ENCODE data around the gene ATRX. TPM values are rescaled to one million over a fixed set of nuclear protein-coding genes. Genes with fewer than 3 reads are reported as not detected.

The ATRX gene
- total and polyA plus RNA-seq, 2 experiments from 2014 or later = 162 to 179 TPM

DNA sequence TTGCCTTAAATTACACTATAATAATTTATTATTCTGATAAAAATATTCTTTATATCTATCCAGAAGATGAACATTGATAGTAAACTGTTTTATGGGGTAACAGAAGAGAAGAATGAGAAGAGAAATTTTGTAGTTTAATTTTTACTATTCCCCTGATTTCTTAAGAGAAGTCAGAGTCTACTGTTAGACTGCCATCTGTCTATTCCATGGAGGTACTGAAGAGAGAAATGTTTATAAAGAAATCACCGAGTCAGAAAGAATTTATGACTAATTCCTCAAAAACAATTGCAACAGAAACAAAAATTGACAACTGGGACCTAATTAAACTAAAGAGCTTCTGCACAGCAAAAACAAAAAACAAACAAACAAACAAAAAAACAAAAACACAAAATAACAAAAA lies 188.9 kb downstream of the ATRX start:
- Histone ChIP-seq H3K27me3 (ENCODE audit: insufficient read depth) (no peaks in the 10 kb centered on the region), H3K36me3 (ENCODE audit: insufficient read depth) (no peaks in the 10 kb centered on the region), H3K27ac (ENCODE audit: low read depth) (no peak overlapping the region), H3K9me2 (ENCODE audit: insufficient read depth) (no peaks in the 10 kb centered on the region), H3K79me2 (replicated peaks; ENCODE audit: insufficient read depth) (no peaks in the 10 kb centered on the region), H3K4me3 (no peak overlapping the region), H3K4me1 (ENCODE audit: insufficient read depth) (no peaks in the 10 kb centered on the region), H3F3A (replicated peaks; ENCODE audit: low read depth) (no peaks in the 10 kb centered on the region), H4K20me1 (replicated peaks; ENCODE audit: insufficient read depth) (no peaks in the 10 kb centered on the region), H2AFZ (no peak overlapping the region), H3K4me2 (no peak overlapping the region)
- peak; percentile 2 for DNase-seq (ENCODE audit: low spot score)
- no peak for ATAC-seq
- H3K4me1 Mint-ChIP-seq = peaks cover 4% of the 10 kb centered on the region; the same call in 1 of the 3 replicates
- peak overlapping the region; percentile 93 for H3K27ac Mint-ChIP-seq
- TF ChIP-seq, protein P1, sequence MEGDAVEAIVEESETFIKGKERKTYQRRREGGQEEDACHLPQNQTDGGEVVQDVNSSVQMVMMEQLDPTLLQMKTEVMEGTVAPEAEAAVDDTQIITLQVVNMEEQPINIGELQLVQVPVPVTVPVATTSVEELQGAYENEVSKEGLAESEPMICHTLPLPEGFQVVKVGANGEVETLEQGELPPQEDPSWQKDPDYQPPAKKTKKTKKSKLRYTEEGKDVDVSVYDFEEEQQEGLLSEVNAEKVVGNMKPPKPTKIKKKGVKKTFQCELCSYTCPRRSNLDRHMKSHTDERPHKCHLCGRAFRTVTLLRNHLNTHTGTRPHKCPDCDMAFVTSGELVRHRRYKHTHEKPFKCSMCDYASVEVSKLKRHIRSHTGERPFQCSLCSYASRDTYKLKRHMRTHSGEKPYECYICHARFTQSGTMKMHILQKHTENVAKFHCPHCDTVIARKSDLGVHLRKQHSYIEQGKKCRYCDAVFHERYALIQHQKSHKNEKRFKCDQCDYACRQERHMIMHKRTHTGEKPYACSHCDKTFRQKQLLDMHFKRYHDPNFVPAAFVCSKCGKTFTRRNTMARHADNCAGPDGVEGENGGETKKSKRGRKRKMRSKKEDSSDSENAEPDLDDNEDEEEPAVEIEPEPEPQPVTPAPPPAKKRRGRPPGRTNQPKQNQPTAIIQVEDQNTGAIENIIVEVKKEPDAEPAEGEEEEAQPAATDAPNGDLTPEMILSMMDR (conservative IDR thresholded peaks at IDR 0.05; ENCODE audit: low read depth in 2 of 2) = peak in 1 of 2 experiments; percentile 33; a peak in 2 of 4 replicates
- TF ChIP-seq, protein P2, sequence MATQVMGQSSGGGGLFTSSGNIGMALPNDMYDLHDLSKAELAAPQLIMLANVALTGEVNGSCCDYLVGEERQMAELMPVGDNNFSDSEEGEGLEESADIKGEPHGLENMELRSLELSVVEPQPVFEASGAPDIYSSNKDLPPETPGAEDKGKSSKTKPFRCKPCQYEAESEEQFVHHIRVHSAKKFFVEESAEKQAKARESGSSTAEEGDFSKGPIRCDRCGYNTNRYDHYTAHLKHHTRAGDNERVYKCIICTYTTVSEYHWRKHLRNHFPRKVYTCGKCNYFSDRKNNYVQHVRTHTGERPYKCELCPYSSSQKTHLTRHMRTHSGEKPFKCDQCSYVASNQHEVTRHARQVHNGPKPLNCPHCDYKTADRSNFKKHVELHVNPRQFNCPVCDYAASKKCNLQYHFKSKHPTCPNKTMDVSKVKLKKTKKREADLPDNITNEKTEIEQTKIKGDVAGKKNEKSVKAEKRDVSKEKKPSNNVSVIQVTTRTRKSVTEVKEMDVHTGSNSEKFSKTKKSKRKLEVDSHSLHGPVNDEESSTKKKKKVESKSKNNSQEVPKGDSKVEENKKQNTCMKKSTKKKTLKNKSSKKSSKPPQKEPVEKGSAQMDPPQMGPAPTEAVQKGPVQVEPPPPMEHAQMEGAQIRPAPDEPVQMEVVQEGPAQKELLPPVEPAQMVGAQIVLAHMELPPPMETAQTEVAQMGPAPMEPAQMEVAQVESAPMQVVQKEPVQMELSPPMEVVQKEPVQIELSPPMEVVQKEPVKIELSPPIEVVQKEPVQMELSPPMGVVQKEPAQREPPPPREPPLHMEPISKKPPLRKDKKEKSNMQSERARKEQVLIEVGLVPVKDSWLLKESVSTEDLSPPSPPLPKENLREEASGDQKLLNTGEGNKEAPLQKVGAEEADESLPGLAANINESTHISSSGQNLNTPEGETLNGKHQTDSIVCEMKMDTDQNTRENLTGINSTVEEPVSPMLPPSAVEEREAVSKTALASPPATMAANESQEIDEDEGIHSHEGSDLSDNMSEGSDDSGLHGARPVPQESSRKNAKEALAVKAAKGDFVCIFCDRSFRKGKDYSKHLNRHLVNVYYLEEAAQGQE (IDR thresholded peaks at IDR 0.05; ENCODE audit: unreplicated experiment) = no peak
- H3K4me3 Mint-ChIP-seq = no peak overlapping the region
- H3K36me3 Mint-ChIP-seq (ENCODE audit: low read depth) = peaks cover 25% of the 10 kb centered on the region
- peaks cover 3% of the 10 kb centered on the region for H3K27me3 Mint-ChIP-seq (ENCODE audit: insufficient read depth, low read depth, poor library complexity)
- H3K9me3 Mint-ChIP-seq = no peaks in the 10 kb centered on the region

DNA sequence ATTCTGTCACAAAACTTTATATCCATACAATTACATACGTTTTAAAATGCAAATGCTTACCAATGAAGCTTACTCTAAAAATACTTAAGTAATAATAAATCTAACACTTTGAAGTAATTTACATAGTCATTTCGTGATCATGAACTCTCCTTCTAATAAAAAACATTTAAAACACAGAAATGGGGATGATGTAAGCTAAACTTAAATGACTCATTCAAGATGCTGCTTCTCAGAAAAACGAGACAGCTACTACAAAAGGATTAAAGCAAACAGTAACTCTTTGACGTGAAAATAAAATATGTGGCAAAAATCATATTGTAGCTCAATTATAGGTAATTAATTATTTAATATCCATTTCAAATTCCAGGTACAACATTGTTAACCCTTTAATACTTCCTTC lies 190.2 kb downstream of the ATRX start:
- no peaks in the 10 kb centered on the region for H3F3A ChIP-seq (replicated peaks; ENCODE audit: low read depth)
- H3K9me3 Mint-ChIP-seq = no peaks in the 10 kb centered on the region
- no peak overlapping the region for H3K27ac Mint-ChIP-seq
- no peak for DNase-seq (ENCODE audit: low spot score)
- ATAC-seq = no peak
- H3K27ac ChIP-seq (ENCODE audit: low read depth) = no peak overlapping the region
- no peak overlapping the region for H3K4me3 ChIP-seq
- H3K4me2 ChIP-seq = no peak overlapping the region
- H3K79me2 ChIP-seq (replicated peaks; ENCODE audit: insufficient read depth) = no peaks in the 10 kb centered on the region
- no peak overlapping the region for H3K4me3 Mint-ChIP-seq
- no peaks in the 10 kb centered on the region for H3K36me3 ChIP-seq (ENCODE audit: insufficient read depth)
- no peaks in the 10 kb centered on the region for H4K20me1 ChIP-seq (replicated peaks; ENCODE audit: insufficient read depth)
- peaks cover 25% of the 10 kb centered on the region for H3K36me3 Mint-ChIP-seq (ENCODE audit: low read depth)
- peaks cover 3% of the 10 kb centered on the region for H3K27me3 Mint-ChIP-seq (ENCODE audit: insufficient read depth, low read depth, poor library complexity)
- H3K27me3 ChIP-seq (ENCODE audit: insufficient read depth) = no peaks in the 10 kb centered on the region
- no peaks in the 10 kb centered on the region for H3K9me2 ChIP-seq (ENCODE audit: insufficient read depth)
- H3K4me1 ChIP-seq (ENCODE audit: insufficient read depth) = no peaks in the 10 kb centered on the region
- no peak overlapping the region for H2AFZ ChIP-seq
- peaks cover 4% of the 10 kb centered on the region; the same call in 1 of the 3 replicates for H3K4me1 Mint-ChIP-seq
- TF ChIP-seq NANOG (IDR thresholded peaks at IDR 0.05; ENCODE audit: borderline replicate concordance) (no peak), EZH2 (IDR thresholded peaks at IDR 0.05; ENCODE audit: low read depth, unreplicated experiment) (no peak), CREB1 (CRISPR knock-in tag; IDR thresholded peaks at IDR 0.05; ENCODE audit: low read depth) (no peak), JUNB (IDR thresholded peaks at IDR 0.05; ENCODE audit: unreplicated experiment) (no peak), ZNF114 (CRISPR knock-in tag; IDR thresholded peaks at IDR 0.05) (no peak), ZNF331 (CRISPR knock-in tag; IDR thresholded peaks at IDR 0.05; ENCODE audit: low read depth) (no peak)
- TF ChIP-seq, protein P1 (conservative IDR thresholded peaks at IDR 0.05; ENCODE audit: low read depth in 2 of 2) = no peak
- TF ChIP-seq, protein P2 (IDR thresholded peaks at IDR 0.05; ENCODE audit: unreplicated experiment) = no peak

Data from GM23338 (cell line).